ENCODE measurements around the gene SPNS2. TPM values are rescaled to one million over a fixed set of nuclear protein-coding genes. Genes with fewer than 3 reads are reported as not detected.
"Not testable (repeated sequence)": the region's sequence is repeated elsewhere in the genome, so short reads cannot be mapped to it uniquely, and the experiment has no call there.

SPNS2 gene
- polyA plus RNA-seq, 1 donor (not counting 4 experiments of a cell fraction or from before 2014, with no cell fraction given), result 0.10 TPM

DNA sequence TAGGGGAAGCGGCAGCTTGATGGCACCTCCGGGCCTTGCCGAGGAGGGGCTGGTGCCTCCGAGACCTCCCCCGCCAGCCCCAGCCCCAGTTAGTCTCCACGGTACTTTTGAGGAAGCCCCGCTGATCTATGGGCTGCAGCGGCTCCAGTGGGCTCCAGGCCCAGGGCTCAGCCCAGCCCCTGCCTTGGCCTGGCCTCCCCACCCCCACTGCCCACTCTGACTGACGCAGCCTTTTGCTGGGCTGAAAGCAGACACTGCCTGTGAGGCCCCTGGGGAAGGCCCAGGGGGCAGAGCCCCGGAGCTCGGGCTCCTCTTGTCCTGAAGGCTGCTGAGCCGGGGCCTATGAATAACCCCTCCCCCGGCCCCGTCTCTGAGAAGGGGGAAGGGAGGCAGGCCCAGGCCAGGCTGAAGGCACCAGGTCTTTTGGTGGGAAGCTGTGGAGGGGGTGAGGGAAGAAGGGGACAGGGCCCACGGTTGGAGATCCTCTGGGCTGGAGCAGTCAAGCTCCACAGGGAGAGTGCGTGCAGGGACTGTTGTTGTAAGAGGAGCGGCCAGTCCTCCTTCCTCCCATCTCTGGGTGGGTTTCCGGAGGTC lies 78.1 kb downstream of the SPNS2 start:
- FAIRE-seq, result no peak
- H3K9ac ChIP-seq (ENCODE audit: control insufficient read depth, extremely low read depth, insufficient read depth, low read length), result no peak overlapping the region

DNA sequence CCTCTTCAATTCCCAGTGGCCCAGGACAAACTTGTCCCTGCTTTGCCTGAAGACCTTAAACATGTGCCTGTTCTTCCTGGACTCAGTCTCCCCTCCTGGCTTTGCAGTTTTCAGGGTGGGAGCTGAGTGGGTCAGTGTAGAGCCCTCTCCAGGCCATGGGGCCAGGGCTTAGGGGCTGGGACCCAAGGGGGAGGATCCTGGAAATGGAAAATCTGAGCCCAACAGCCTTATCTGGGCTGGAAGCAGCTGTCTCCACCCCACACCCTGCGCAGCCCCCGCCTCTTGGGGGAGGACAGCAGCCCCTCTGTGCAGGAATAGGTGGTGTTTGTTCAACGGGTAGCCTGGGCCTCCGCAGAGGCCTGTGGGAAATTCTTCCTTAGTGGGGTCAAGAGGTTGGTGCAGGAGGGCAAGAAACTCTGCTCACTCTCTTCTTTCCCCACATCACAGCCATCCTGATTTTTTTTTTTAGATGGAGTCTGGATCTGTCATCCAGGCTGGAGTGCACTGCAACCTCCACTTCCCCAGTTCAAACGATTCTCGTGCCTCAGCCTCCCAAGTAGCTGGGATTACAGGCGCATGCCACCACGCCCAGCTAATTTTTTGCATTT lies 78.8 kb downstream of the SPNS2 start:
- Histone ChIP-seq H4K20me1 (ENCODE audit: control insufficient read depth, extremely low read depth, insufficient read depth, low read length) (no peaks in the 10 kb centered on the region), H3K4me3 (ENCODE audit: control insufficient read depth in 2 of 3, extremely low read depth in 1 of 3, insufficient read depth in 2 of 3, low read depth in 1 of 3, low read length in 3 of 3) (no peak overlapping the region), H3K27ac (ENCODE audit: control insufficient read depth, insufficient read depth, low read length) (no peak overlapping the region), H3K4me1 (ENCODE audit: control insufficient read depth, extremely low read depth, insufficient read depth, low read length) (peaks cover 14% of the 10 kb centered on the region), H2AFZ (ENCODE audit: control insufficient read depth, low read length) (no peak overlapping the region), H3K36me3 (ENCODE audit: control insufficient read depth in 2 of 2, extremely low read depth in 1 of 2, insufficient read depth in 2 of 2, low read length in 2 of 2) (no peaks in the 10 kb centered on the region), H3K4me2 (ENCODE audit: control insufficient read depth, extremely low read depth, insufficient read depth, low read depth, low read length) (no peak overlapping the region), H3K27me3 (ENCODE audit: control insufficient read depth, extremely low read depth, insufficient read depth, low read length) (peaks cover 15% of the 10 kb centered on the region), H3K9me1 (ENCODE audit: control insufficient read depth, extremely low read depth, insufficient read depth, low read length) (peaks cover 2% of the 10 kb centered on the region), H3K9me3 (ENCODE audit: control insufficient read depth, low read depth, low read length) (no peaks in the 10 kb centered on the region), H3K79me2 (ENCODE audit: control insufficient read depth, insufficient read depth, low read length) (no peaks in the 10 kb centered on the region), H3K9ac (ENCODE audit: control insufficient read depth, extremely low read depth, insufficient read depth, low read length) (no peak overlapping the region)
- no peak for DNase-seq (ENCODE audit: low read depth, low spot score)
- dilution Hi-C loops (cut with MboI; ENCODE audit: extremely low pct_ligation_motif_present, low sequenced_read_pairs), result no loop called here
- TF ChIP-seq EZH2 (IDR thresholded peaks at IDR 0.05; ENCODE audit: low read length), result no peak
- TF ChIP-seq, protein P1, sequence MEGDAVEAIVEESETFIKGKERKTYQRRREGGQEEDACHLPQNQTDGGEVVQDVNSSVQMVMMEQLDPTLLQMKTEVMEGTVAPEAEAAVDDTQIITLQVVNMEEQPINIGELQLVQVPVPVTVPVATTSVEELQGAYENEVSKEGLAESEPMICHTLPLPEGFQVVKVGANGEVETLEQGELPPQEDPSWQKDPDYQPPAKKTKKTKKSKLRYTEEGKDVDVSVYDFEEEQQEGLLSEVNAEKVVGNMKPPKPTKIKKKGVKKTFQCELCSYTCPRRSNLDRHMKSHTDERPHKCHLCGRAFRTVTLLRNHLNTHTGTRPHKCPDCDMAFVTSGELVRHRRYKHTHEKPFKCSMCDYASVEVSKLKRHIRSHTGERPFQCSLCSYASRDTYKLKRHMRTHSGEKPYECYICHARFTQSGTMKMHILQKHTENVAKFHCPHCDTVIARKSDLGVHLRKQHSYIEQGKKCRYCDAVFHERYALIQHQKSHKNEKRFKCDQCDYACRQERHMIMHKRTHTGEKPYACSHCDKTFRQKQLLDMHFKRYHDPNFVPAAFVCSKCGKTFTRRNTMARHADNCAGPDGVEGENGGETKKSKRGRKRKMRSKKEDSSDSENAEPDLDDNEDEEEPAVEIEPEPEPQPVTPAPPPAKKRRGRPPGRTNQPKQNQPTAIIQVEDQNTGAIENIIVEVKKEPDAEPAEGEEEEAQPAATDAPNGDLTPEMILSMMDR (optimal IDR thresholded peaks at IDR 0.05 in 1 of 3, IDR thresholded peaks at IDR 0.05 in 1 of 3, conservative IDR thresholded peaks at IDR 0.05 in 1 of 3; ENCODE audit: extremely low read depth in 1 of 3, insufficient read depth in 2 of 3, low read length in 3 of 3), result no peak
- no peak for FAIRE-seq

More for the DNA sequence above, 78.1 kb downstream of the SPNS2 start:
- H3K4me1 ChIP-seq (ENCODE audit: control insufficient read depth, extremely low read depth, insufficient read depth, low read length), result peaks cover 14% of the 10 kb centered on the region
- dilution Hi-C loops (cut with MboI; ENCODE audit: extremely low pct_ligation_motif_present, low sequenced_read_pairs), result no loop called here
- H3K36me3 ChIP-seq (ENCODE audit: control insufficient read depth in 2 of 2, extremely low read depth in 1 of 2, insufficient read depth in 2 of 2, low read length in 2 of 2), result no peaks in the 10 kb centered on the region
- H3K4me3 ChIP-seq (ENCODE audit: control insufficient read depth in 2 of 3, extremely low read depth in 1 of 3, insufficient read depth in 2 of 3, low read depth in 1 of 3, low read length in 3 of 3), result no peak overlapping the region
- H3K4me2 ChIP-seq (ENCODE audit: control insufficient read depth, extremely low read depth, insufficient read depth, low read depth, low read length), result no peak overlapping the region
- no peaks in the 10 kb centered on the region for H3K9me3 ChIP-seq (ENCODE audit: control insufficient read depth, low read depth, low read length)
- no peaks in the 10 kb centered on the region for H3K79me2 ChIP-seq (ENCODE audit: control insufficient read depth, insufficient read depth, low read length)
- H3K27ac ChIP-seq (ENCODE audit: control insufficient read depth, insufficient read depth, low read length), result no peak overlapping the region
- TF ChIP-seq, protein P1 (optimal IDR thresholded peaks at IDR 0.05 in 1 of 3, IDR thresholded peaks at IDR 0.05 in 1 of 3, conservative IDR thresholded peaks at IDR 0.05 in 1 of 3; ENCODE audit: extremely low read depth in 1 of 3, insufficient read depth in 2 of 3, low read length in 3 of 3), result no peak
- no peak for TF ChIP-seq EZH2 (IDR thresholded peaks at IDR 0.05; ENCODE audit: low read length)
- H3K27me3 ChIP-seq (ENCODE audit: control insufficient read depth, extremely low read depth, insufficient read depth, low read length), result peaks cover 10% of the 10 kb centered on the region
- no peak for DNase-seq (ENCODE audit: low read depth, low spot score)
- no peaks in the 10 kb centered on the region for H4K20me1 ChIP-seq (ENCODE audit: control insufficient read depth, extremely low read depth, insufficient read depth, low read length)
- peaks cover 2% of the 10 kb centered on the region for H3K9me1 ChIP-seq (ENCODE audit: control insufficient read depth, extremely low read depth, insufficient read depth, low read length)
- H2AFZ ChIP-seq (ENCODE audit: control insufficient read depth, low read length), result no peak overlapping the region

DNA sequence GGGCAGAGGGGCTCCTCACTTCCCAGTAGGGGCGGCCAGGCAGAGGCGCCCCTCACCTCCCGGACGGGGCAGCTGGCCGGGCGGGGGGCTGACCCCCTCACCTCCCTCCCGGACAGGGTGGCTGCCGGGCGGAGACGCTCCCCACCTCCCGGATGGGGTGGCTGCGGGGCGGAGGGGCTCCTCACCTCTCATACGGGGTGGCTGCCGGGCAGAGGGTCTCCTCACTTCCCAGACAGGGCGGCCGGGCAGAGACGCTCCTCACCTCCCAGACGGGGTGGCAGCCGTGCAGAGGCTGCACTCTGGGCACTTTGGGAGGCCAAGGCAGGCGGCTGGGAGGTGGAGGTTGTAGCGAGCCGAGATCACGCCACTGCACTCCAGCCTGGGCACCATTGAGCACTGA lies 79.7 kb downstream of the SPNS2 start:
- H3K36me3 ChIP-seq (ENCODE audit: control insufficient read depth in 2 of 2, extremely low read depth in 1 of 2, insufficient read depth in 2 of 2, low read length in 2 of 2); H3K4me2 ChIP-seq (ENCODE audit: control insufficient read depth, extremely low read depth, insufficient read depth, low read depth, low read length); H2AFZ ChIP-seq (ENCODE audit: control insufficient read depth, low read length); H3K4me3 ChIP-seq (ENCODE audit: control insufficient read depth in 2 of 3, extremely low read depth in 1 of 3, insufficient read depth in 2 of 3, low read depth in 1 of 3, low read length in 3 of 3); H3K9me1 ChIP-seq (ENCODE audit: control insufficient read depth, extremely low read depth, insufficient read depth, low read length); H3K27ac ChIP-seq (ENCODE audit: control insufficient read depth, insufficient read depth, low read length); H3K79me2 ChIP-seq (ENCODE audit: control insufficient read depth, insufficient read depth, low read length); H3K9me3 ChIP-seq (ENCODE audit: control insufficient read depth, low read depth, low read length); DNase-seq (ENCODE audit: low read depth, low spot score); FAIRE-seq; H4K20me1 ChIP-seq (ENCODE audit: control insufficient read depth, extremely low read depth, insufficient read depth, low read length); dilution Hi-C loops (cut with MboI; ENCODE audit: extremely low pct_ligation_motif_present, low sequenced_read_pairs); H3K9ac ChIP-seq (ENCODE audit: control insufficient read depth, extremely low read depth, insufficient read depth, low read length): not testable (repeated sequence)
- Histone ChIP-seq H3K4me1 (ENCODE audit: control insufficient read depth, extremely low read depth, insufficient read depth, low read length) (peaks cover 14% of the 10 kb centered on the region), H3K27me3 (ENCODE audit: control insufficient read depth, extremely low read depth, insufficient read depth, low read length) (peaks cover 24% of the 10 kb centered on the region)
